Activated CD4-positive, alpha-beta T cell treated with anti-CD3 and anti-CD28 coated beads, Interleukin-2, Interleukin-4, amounts not matched to agents 100 ng/mL and 50 ng/mL, durations not matched to agents 16 hours and 8 hours (primary cell): ENCODE data around the gene SEC14L6.
"Not testable (repeated sequence)": the region's sequence is repeated elsewhere in the genome, so short reads cannot be mapped to it uniquely, and the experiment has no call there.

ENCODE experiments used
- DNase-seq: peaks from one replicate; pipeline ENCODE4 v3.0.0-alpha.2; 2020; ENCODE audit warnings: low spot score

Gene SEC14L6

GRCh38 chr22:30566125-30566524 is 19.6 kb upstream of the SEC14L6 start:
- DNase-seq: no peak

DNA sequence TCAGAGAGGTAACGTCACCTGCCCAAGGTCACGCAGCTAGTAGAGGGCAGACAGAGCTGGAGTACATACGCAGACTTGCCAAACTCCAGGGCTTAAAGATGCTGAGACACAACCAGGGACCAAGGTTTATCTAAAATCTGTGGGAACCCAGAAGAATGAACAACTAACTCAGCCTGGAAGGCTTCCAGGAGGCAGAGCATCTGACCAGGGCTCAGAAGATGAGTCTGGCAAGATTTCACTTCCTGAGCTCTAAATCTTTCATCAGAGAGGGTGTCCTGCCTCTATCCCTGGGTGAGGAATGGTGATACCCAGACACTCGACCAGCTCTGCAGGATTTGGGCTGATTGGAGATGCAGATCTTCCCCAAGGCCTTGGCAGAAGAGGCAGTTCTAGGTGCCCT is 18.8 kb upstream of the SEC14L6 start:
- no peak for DNase-seq

DNA sequence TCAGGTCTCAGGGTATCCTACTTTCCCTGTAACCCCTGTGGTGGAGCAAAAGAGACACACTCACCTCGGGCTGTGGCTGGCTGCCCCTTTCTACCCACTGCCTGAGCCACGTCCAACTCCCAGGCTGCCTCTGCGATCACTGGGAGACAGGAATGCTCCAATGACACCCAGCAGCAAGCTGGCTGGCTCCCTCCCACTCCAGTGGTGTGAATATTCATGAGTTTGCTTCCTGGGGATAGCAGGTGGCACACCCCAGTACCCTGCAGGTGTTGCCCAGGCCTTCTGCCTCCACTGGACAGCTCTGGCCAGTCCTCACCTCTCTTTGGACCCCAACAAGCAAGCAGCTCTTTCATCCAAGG is 18.2 kb upstream of the SEC14L6 start:
- no peak for DNase-seq

DNA sequence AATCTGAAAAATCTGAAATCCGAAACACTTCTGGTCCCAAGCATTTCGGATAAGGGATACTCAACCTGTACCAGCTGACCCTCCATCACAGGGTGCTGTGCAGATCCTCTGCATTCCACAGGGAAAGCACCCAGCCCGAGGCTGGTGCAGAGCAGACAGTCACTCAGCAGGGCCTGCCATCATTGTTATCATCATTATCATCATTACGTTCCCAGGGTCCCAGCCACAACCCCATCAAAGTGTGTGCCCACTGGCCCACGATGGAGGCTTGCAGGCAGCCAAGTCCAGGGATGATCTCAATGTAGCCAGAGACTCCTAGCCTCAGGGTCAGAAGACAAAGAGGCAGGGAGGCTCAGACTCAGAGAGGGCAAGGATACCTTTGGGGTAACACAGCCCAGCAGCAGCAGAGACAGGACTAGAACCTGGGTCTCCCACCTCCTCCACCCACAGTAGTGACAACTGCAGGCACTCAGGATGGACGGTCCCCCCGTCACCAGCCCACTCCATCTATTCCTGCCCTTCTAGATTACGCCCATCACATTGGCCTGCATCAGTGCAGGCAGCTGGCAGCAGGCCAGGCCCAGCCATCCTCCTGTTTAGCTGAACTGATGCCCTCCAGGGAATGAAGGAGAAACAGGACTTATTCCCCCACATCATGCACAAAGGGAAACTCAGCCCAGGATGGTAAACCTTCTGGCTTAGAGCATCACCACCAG is 17.7 kb upstream of the SEC14L6 start:
- no peak for DNase-seq

- DNase-seq: no peak
Measured at GRCh38 chr22:30562366-30562765, 15.8 kb upstream of the SEC14L6 start.

DNA sequence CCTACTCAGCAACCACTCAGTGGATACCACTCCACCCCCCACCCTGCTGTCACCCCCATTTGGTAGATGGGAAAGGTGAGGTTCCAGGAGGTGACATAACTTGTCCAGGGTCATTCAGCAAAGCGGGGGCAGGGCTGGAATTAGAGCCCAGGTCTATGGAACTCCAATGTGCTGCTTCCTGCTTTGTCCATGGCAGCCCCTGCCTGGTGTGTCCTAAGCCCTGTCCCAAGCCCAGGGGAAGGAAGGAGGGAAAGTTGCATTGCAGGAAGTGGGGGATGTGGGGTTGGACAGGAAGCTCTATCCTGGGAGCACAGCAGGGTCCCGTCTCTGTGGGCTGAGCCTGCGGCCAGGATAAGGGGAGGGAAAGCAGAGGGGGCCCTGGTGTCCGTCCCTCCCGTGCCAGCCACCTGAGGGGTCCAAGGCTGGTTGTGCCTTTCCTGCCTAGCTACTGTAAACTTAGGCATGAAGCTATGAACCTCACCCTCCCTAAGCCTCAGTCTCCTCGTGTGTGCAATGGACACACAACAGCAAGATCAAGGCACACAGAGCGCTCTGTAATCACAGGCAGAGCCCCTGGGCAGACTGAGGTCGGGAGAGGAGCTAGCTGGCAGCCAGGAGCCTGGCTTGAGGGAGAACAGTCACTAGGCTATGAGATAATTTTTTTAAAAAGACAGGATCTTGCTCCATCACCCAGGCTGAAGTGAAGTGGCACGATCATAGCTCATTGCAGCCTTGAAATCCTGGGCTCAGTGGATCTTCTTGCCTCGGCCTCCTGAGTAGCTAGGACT is 15.1 kb upstream of the SEC14L6 start:
- no peak for DNase-seq

DNA sequence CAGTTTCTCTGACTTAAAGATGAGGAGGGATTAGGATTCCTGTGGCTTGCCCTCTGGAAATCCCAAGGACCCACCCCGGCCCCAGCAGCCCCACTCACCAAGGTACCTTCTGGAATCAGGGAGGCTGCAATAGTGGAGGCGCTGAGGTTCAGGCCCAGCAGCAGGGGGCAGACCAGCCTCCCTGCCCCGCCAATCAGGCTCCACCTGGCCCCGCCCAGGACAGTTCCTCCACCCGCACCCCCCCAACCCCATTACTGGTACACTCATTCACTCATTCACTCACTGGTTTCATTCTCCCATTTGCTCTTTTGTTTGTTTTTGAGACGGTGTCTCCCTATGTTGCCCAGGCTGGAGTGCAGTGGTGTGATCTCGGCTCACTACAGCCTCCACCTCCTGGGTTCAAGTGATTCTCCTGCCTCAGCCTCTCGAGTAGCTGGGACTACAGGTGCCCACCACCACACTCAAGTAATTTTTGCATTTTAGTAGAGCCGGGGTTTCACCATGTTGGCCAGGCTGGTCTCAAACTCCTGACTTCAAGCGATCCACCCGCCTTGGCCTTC is 14.2 kb upstream of the SEC14L6 start:
- DNase-seq: not testable (repeated sequence)

- no peak for DNase-seq
Measured at GRCh38 chr22:30559889-30560288, 13.3 kb upstream of the SEC14L6 start.

GRCh38 chr22:30557243-30557642 is 10.7 kb upstream of the SEC14L6 start:
- DNase-seq: no peak

GRCh38 chr22:30556388-30556787 is 9.8 kb upstream of the SEC14L6 start:
- no peak for DNase-seq

GRCh38 chr22:30555282-30556210 is 9.0 kb upstream of the SEC14L6 start:
- DNase-seq: no peak

DNA sequence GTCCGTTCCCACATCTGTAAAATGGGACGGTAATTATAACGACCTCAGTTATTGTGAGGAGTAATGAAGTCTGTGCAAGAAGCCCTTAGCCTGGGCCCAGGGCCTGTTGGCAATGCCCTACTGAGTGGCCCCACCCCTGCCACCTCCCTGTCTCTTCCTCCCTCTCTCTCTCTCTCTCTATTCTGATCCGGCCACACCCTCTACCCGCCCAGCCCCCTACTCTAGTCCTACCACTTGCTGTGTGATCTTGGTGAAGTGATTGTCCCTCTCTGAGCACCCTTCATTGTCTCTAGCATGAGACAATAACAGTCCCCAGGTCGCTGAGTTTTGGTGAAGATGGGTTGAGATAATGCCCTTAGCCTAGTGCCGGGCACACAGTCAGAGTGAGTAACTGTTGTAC is 7.4 kb upstream of the SEC14L6 start:
- DNase-seq: no peak

DNA sequence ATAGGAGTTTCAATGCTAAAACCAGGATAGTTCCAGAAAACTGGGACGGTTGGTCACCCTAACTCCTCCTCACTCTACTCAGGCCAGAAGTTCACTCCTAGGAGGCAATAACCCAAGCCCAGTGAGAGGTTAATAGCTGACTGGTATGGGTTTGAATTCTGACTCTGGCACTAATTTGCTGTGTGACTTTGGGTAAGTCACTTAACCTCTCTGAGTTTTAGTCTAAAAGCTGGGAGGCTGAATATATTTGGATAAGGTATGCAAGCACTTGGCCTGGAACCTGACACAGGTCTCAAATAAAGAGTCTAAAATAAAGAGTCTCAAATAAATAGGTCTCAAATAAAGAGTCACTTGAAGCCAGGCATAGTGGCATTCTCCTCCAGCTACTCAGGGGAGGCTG is 6.2 kb upstream of the SEC14L6 start:
- DNase-seq: no peak

GRCh38 chr22:30551813-30552212 is 5.3 kb upstream of the SEC14L6 start:
- not testable (repeated sequence) for DNase-seq

DNA sequence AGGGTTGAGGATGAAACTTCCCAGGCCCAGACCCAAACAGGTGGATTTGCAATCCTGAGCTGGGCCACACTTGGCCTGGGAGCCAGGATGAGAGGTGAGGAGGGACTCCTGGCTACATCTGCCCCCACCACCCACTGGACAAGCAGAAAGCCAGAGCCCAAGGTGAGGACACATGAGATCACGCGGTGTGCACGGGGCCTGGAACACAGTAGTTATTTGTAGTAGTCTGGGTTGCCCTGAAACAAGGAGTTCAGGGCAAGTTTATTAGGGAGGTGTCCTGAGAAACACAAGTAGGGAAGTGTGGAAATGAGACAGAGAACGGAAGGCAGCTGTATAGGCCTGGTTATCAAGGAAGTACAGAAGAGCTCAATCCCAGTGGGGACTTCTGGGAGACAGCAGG is 647 bp upstream of the SEC14L6 start:
- no peak for DNase-seq

DNA sequence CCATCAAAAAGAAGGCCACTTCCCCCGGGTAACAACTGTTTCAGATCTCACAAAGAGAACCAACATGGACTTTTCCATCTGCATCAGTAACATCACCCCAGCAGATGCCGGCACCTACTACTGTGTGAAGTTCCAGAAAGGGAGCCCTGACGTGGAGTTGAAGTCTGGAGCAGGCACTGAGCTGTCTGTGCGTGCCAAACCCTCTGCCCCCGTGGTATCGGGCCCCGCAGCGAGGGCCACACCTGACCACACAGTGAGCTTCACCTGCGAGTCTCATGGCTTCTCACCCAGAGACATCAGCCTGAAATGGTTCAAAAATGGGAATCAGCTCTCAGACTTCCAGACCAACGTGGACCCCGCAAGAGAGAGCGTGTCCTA is 3.7 kb downstream of the SEC14L6 start:
- no peak for DNase-seq

DNA sequence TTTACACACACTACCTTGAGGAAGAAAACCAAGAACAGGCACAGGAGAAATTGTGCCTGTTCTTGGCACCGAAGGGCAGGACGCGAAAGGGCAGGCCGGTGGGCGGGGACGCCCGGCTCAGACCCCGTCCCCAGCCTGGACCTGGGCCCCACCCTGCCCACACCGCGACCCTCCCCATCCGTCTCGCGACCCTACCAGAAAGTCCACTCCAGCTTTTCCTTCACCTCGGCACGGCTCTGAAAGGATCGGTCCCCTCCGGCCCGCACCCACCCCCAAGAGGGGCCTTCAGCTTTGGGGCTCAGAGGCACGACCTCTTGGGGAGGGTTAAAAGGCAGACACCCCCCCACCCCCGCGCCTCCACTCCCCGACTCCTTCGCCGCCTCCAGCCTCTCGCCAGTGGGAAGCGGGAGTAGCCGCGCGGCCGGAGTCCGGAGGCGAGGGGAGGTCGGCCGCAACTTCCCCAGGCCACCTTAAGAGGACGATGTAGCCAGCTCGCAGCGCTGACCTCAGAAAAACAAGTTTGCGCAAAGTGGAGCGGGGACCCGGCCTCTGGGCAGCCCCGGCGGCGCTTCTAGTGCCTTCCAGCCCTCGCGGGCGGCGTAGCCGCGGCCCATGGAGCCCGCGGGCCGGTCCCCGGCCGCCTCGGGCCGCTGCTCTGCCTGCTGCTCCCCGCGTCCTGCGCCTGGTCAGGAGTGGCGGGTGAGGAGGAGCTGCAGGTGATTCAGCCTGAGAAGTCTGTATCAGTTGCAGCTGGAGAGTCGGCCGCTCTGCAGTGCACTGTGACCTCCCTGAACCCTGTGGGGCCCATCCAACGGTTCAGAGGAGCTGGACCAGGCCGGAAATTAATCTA is 4.4 kb downstream of the SEC14L6 start:
- no peak for DNase-seq

DNA sequence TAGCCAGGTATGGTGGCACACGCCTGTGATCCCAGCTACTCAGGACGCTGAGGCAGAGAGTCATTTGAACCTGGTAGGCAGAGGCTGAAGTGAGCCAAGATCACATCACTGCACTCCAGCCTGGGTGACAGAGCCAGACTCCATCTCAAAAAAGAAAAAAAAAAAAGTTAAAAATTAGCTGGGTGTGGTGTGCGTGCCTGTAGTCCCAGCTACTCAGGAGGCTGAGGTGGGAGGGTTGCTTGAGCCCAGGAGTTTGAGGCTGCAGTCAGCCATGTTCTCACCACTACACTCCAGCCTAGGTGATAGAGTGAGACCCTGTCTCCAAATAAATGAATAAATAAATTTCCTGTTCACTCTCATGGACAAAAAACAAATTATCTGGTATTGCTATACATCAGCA is 5.0 kb downstream of the SEC14L6 start:
- DNase-seq: not testable (repeated sequence)

DNA sequence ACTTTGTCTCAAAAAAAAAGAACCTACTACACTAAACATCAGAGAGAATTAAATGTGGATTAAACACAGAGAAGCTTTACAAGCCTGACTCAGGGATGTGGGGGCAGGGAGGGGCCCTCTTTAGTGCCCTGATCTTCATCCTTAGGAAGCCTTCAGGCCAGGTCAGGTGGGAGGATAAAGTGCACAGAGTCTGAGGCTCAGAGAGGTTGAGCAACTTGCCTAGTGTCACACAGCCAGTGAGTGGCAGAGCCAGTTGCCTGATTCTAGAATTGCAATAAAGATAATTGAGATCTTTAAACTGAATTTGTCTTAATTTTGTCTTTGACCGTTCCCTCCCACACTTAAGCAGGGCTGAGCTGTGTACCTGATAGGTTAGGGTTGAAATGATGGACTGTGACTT is 7.2 kb downstream of the SEC14L6 start:
- DNase-seq: no peak

DNA sequence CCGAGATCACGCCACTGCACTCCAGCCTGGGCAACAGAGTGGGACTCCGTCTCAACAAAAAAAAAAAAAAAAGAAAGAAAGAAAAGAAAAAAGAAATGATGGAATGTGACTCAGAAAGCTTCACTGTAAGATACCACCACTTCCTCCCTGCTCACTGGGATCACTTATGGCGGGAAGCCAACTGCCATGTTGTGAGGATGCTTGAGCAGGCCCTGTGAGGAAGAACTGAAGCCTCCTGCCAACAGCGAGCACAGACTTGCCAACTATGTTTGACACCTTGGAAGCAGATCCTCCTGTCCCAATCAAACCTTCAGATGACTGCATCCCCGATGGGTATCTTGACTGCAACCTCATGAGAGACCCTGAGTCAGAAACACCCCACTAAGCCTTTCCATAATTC is 8.3 kb downstream of the SEC14L6 start:
- DNase-seq: no peak

DNA sequence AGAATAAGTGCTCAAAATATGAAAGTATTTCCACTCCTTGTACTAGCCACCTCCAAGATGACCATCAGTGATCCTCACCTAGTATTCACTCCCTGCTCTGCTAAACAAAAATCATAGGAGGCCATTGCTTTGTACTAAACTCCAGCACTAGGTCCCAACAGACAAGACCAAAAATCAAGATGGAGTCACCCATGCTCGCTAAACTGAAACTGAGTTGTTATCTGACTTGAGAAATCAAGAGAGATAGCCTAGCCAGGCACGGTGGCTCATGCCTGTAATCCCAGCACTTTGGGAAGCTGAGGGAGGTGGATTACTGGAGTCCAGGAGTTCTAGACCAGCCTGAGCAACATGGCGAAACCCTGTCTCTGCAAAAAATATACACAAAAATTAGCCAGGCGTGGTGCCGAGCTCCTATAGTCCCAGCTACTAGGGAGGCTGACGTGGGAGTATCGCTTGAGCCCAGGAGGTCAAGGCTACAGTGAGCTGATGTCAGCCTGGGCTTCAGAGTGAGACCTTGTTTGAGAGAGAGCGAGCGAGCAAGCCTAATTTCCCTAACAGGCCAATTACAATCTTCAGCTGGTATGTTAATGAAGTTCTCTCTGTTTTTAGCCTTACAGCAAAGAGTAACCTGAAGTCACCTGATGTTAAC is 9.3 kb downstream of the SEC14L6 start:
- no peak for DNase-seq
